Spleen (tissue), 7 donors: Measurements from ENCODE around the gene OFD1.

Experiments
- CTCF ChIP-seq, 11 experiments: fragments of 200-600 bp in 7 of 11; fragments of 450-650 bp in 4 of 11; sonication (generic) in 4 of 11; IDR thresholded peaks in 8 of 11; conservative IDR thresholded peaks in 3 of 11; 1 replicate in 7 of 11; 2 replicates in 4 of 11; pipeline versions ENCODE4 v1.4.0 to v1.8.0; 2016 to 2021; ENCODE audit warnings: antibody characterized with exemption in 11 of 11, inconsistent platforms in 4 of 11, mild to moderate bottlenecking in 1 of 11
- POLR2A ChIP-seq, 3 donors: fragments of 450-650 bp; IDR thresholded peaks; one replicate each; pipeline ENCODE4 v1.5.1; 2017; ENCODE audit warnings: antibody characterized with exemption in 3 of 3, mild to moderate bottlenecking in 1 of 3
- donor health status: DM: no; HTN: no; CAD: no; lungs with moderate emphysema.
- donor health status: DM: no; HTN: no; CAD: no.
- donor health status: DM: no; HTN: no; CAD: no.

GRCh38 chrX:13717700-13718472 lies 16.7 kb upstream of the OFD1 start:
- TF ChIP-seq CTCF (IDR thresholded peaks at IDR 0.05 in 8 of 11, conservative IDR thresholded peaks at IDR 0.05 in 3 of 11) (no peak), POLR2A (IDR thresholded peaks at IDR 0.05) (no peak)
